ENCODE measurements around the gene FMO4. TPM values are rescaled to one million over a fixed set of nuclear protein-coding genes. Genes with fewer than 3 reads are reported as not detected.

The FMO4 gene
- 1 to 10 TPM in 2 of 6 experiments, under 1 TPM in 4; 0.36 to 1.9 (median 0.88) TPM for total RNA-seq (2021; fragmentation: NEBNext Ultra II Directional; extraction: Animal tissue kit (Norgen Biotek cat#: 25700))
- long read RNA-seq, partial matches to known transcripts = 1 of 2 reads
- long read RNA-seq, other reads (novel, unspliced or antisense) = 0 of 2 reads

DNA sequence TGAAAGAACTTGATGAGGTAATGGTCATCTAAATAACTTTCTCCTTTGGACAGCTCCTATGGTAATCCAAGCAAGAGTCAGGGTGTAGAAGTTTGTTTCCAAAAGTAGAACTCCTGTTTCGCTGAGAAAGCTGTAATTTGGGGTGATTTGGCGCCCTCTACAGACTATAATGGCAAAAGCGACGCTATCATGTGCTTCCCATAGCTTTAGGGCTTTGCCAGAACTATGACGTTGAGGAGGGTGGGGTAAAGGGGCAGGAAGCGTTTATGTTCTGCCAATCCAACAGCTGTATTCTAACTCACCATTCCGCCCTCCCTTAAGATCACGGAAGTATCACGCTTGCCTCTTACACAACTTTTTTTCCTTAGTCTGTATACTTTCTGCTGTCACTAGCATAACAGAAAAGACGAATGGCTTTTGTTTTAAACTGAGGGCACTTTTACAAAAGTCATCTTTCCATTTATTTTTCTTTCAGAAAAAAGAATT, at the start of gene FMO4:
Gene FMO4 (plus strand): TSS at position 349 of the 486 bp plus-strand sequence. CDS start 5,643 bp downstream, outside the sequence.
- Mint-ChIP-seq H3K4me3 (peak within 1 kb of the TSS; percentile 85), H3K27me3 (ENCODE audit: insufficient read depth) (peaks cover 6% of the 10 kb centered on the region; the same call in 1 of the 2 replicates), H3K4me1 (ENCODE audit: low read depth) (peaks cover 14% of the 10 kb centered on the region), H3K9me3 (no peaks in the 10 kb centered on the region), H3K27ac (peak within 1 kb of the TSS; percentile 82), H3K36me3 (ENCODE audit: low read depth) (no peaks in the 10 kb centered on the region)
- TF ChIP-seq, protein P1, sequence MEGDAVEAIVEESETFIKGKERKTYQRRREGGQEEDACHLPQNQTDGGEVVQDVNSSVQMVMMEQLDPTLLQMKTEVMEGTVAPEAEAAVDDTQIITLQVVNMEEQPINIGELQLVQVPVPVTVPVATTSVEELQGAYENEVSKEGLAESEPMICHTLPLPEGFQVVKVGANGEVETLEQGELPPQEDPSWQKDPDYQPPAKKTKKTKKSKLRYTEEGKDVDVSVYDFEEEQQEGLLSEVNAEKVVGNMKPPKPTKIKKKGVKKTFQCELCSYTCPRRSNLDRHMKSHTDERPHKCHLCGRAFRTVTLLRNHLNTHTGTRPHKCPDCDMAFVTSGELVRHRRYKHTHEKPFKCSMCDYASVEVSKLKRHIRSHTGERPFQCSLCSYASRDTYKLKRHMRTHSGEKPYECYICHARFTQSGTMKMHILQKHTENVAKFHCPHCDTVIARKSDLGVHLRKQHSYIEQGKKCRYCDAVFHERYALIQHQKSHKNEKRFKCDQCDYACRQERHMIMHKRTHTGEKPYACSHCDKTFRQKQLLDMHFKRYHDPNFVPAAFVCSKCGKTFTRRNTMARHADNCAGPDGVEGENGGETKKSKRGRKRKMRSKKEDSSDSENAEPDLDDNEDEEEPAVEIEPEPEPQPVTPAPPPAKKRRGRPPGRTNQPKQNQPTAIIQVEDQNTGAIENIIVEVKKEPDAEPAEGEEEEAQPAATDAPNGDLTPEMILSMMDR (IDR thresholded peaks at IDR 0.05) = peak; percentile 91
- DNase-seq = peak; percentile 98

GRCh38 chr1:171265686-171266085, 48.3 kb upstream of the FMO4 start:
- H3K4me3 Mint-ChIP-seq = no peak overlapping the region
- DNase-seq = no peak
- TF ChIP-seq, protein P1 (IDR thresholded peaks at IDR 0.05) = no peak
- no peaks in the 10 kb centered on the region for H3K4me1 Mint-ChIP-seq (ENCODE audit: low read depth)
- H3K36me3 Mint-ChIP-seq (ENCODE audit: low read depth) = no peaks in the 10 kb centered on the region
- peaks cover 8% of the 10 kb centered on the region; the same call in 1 of the 2 replicates for H3K27me3 Mint-ChIP-seq (ENCODE audit: insufficient read depth)
- H3K27ac Mint-ChIP-seq = no peak overlapping the region
- H3K9me3 Mint-ChIP-seq = no peaks in the 10 kb centered on the region

GRCh38 chr1:171266930-171267329, 47.1 kb upstream of the FMO4 start:
- Mint-ChIP-seq H3K4me3 (no peak overlapping the region), H3K27ac (no peak overlapping the region), H3K36me3 (ENCODE audit: low read depth) (no peaks in the 10 kb centered on the region), H3K27me3 (ENCODE audit: insufficient read depth) (peaks cover 8% of the 10 kb centered on the region; the same call in 1 of the 2 replicates), H3K9me3 (no peaks in the 10 kb centered on the region), H3K4me1 (ENCODE audit: low read depth) (no peaks in the 10 kb centered on the region)
- DNase-seq = no peak
- TF ChIP-seq, protein P1 (IDR thresholded peaks at IDR 0.05) = no peak

GRCh38 chr1:171267391-171267790, 46.6 kb upstream of the FMO4 start:
- Mint-ChIP-seq H3K4me1 (ENCODE audit: low read depth) (no peaks in the 10 kb centered on the region), H3K4me3 (no peak overlapping the region), H3K9me3 (no peaks in the 10 kb centered on the region), H3K27me3 (ENCODE audit: insufficient read depth) (peaks cover 8% of the 10 kb centered on the region; the same call in 1 of the 2 replicates), H3K27ac (no peak overlapping the region), H3K36me3 (ENCODE audit: low read depth) (no peaks in the 10 kb centered on the region)
- TF ChIP-seq, protein P1 (IDR thresholded peaks at IDR 0.05) = no peak
- DNase-seq = no peak

GRCh38 chr1:171270806-171271205, 43.2 kb upstream of the FMO4 start:
- Mint-ChIP-seq H3K4me3 (no peak overlapping the region), H3K9me3 (no peaks in the 10 kb centered on the region), H3K27ac (no peak overlapping the region), H3K4me1 (ENCODE audit: low read depth) (no peaks in the 10 kb centered on the region), H3K27me3 (ENCODE audit: insufficient read depth) (peaks cover 6% of the 10 kb centered on the region; the same call in 1 of the 2 replicates), H3K36me3 (ENCODE audit: low read depth) (no peaks in the 10 kb centered on the region)
- TF ChIP-seq, protein P1 (IDR thresholded peaks at IDR 0.05) = no peak
- DNase-seq = no peak
